Psoas muscle (tissue), 8 donors: ENCODE measurements around the gene PUSL1. TPM values are rescaled to one million over a fixed set of nuclear protein-coding genes. Genes with fewer than 3 reads are reported as not detected.

Source experiments
- ATAC-seq, 4 donors: fragments of 200-7000 bp; cut with Tn5 transposase; one replicate each; pipeline ENCODE4 v1.9.1; 2020; ENCODE audit warnings: moderate library complexity in 3 of 4, mild to moderate bottlenecking in 2 of 4
- DNase-seq, 2 donors: peaks; one replicate each; pipeline ENCODE4 v3.0.0-alpha.2; 2020
- H3K27ac ChIP-seq: fragments of 200-600 bp; one replicate; pipeline ENCODE4 v1.8.0; 2022
- H3K27me3 ChIP-seq, 3 donors: fragments of 200-600 bp in 1 of 3; one replicate each; pipeline versions ENCODE4 v1.6.1 to v1.8.0; 2013 to 2022; ENCODE audit warnings: low read length in 2 of 3, mild to moderate bottlenecking in 2 of 3, moderate library complexity in 1 of 3; ENCODE audit not compliant: insufficient read depth in 3 of 3
- H3K36me3 ChIP-seq, 2 donors: fragments of 200-600 bp in 1 of 2; one replicate each; pipeline versions ENCODE4 v1.6.1 to v1.8.0; 2013 to 2022; ENCODE audit warnings: low read depth in 1 of 2, mild to moderate bottlenecking in 1 of 2, moderate library complexity in 1 of 2; ENCODE audit not compliant: insufficient read depth in 1 of 2
- H3K4me1 ChIP-seq: fragments of 200-600 bp; one replicate; pipeline ENCODE4 v1.8.0; 2022
- H3K4me3 ChIP-seq: fragments of 200-600 bp; one replicate; pipeline ENCODE4 v1.8.0; 2022; ENCODE audit warnings: mild to moderate bottlenecking
- H3K9me3 ChIP-seq: fragments of 200-600 bp; one replicate; pipeline ENCODE4 v1.8.0; 2022
- CTCF ChIP-seq: fragments of 200-600 bp; IDR thresholded peaks from one replicate; pipeline ENCODE4 v1.8.0; 2022; ENCODE audit warnings: antibody characterized with exemption
- WGBS, 3 donors: extraction: QIAGEN DNeasy Blood & Tissue Kit; methylation state at CpG; one replicate each; pipeline versions ENCODE4 v1.1.6 to v1.1.7; 2013; 5-methylcytosine and 5-hydroxymethylcytosine counted together
- intact Hi-C, 2 donors: fragments of 100-400 bp; cut with DNase I; formaldehyde crosslinking; loops; one replicate each; pipeline versions ENCODE4 v1.11.0 to v1.14.2; 2022
- polyA plus RNA-seq, 3 donors: library from polyadenylated mRNA; stranded (reverse); fragments of 200-250 nt; gene quantifications; one replicate each; pipeline ENCODE4 v1.2.3, GENCODE V29; 2013
- total RNA-seq, 4 donors: library from RNA; stranded (reverse); fragmentation: NEBNext Ultra II Directional in 2 of 4; extraction: Animal tissue kit (Norgen Biotek cat#: 25700) in 2 of 4; gene quantifications; one replicate each; pipeline versions ENCODE4 v1.2.1 to v1.2.4, GENCODE V29; 2021 to 2023
- donor health status: healthy with polysubstance abuse.
- donor health status: DM: no; HTN: no; CAD: no; lungs with moderate emphysema.
- donor health status: Bipolar disorder and iron deficiency.
- donor health status: healthy.
- donor health status: DM: yes; HTN: yes; CAD: no.
- donor health status: DM: no; HTN: no; CAD: no.
- donor health status: DM: no; HTN: no; CAD: no.
- donor health status: DM: yes; HTN: yes; CAD: no.

Gene PUSL1
- total and polyA plus RNA-seq, 7 donors: 3.7 to 9.1 (median 7.3) TPM

GRCh38 chr1:1349256-1350012, 41.0 kb downstream of the PUSL1 start, which contains the start of gene DVL1:
TSS of gene DVL1 (minus strand) at chr1:1349418. CDS start at chr1:1349065, 353 bp downstream.
- H3K27ac ChIP-seq: peak within 1 kb of the TSS; percentile 97
- ATAC-seq: peak; percentile 22 to 40 (median 32)
- peaks cover 0 to 4% of the 10 kb centered on the region in 2 donors for H3K36me3 ChIP-seq

GRCh38 chr1:1351511-1352427, 43.4 kb downstream of the PUSL1 start:
- intact Hi-C loops: no loop called here
- peak in 1 of 4 donors; percentile 2 for ATAC-seq

More at GRCh38 chr1:1349256-1350012, 41.0 kb downstream of the PUSL1 start, which contains the start of gene DVL1:
- 0 to 1% (median 1%) methylated on average over 44 to 117 of the region's 122 CpGs for WGBS, 3 donors
- Histone ChIP-seq H3K4me3 (peak within 1 kb of the TSS; percentile 83), H3K4me1 (peaks cover 46% of the 10 kb centered on the region), H3K27me3 (peaks cover 0 to 4% (median 0%) of the 10 kb centered on the region in 3 donors), H3K9me3 (no peaks in the 10 kb centered on the region)
- DNase-seq: peak; percentile 78 to 88
- intact Hi-C loops: loop anchor here in 1 of 2 donors (2.0 to 5.0 kb wide), 3 partner anchors 23 to 77 kb away; partner anchors contain the start of genes ACAP3, PUSL1 and UBE2J2
- peak; percentile 42 for TF ChIP-seq CTCF

GRCh38 chr1:1352786-1353388, 44.5 kb downstream of the PUSL1 start:
- H3K27me3 ChIP-seq: peaks cover 0 to 26% (median 0%) of the 10 kb centered on the region in 3 donors
- intact Hi-C loops: no loop called here

More at GRCh38 chr1:1351511-1352427, 43.4 kb downstream of the PUSL1 start:
- peak; percentile 71 to 81 for DNase-seq
- Histone ChIP-seq H3K4me3 (peak overlapping the region; percentile 25), H3K27me3 (peaks cover 0 to 18% (median 0%) of the 10 kb centered on the region in 3 donors), H3K4me1 (peaks cover 24% of the 10 kb centered on the region), H3K9me3 (no peaks in the 10 kb centered on the region), H3K27ac (peak overlapping the region; percentile 60), H3K36me3 (peaks cover 0 to 4% of the 10 kb centered on the region in 2 donors)
- no peak for TF ChIP-seq CTCF
- 35 to 60% (median 36%) methylated on average over 24 to 29 of the region's 29 CpGs for WGBS, 3 donors

More at GRCh38 chr1:1352786-1353388, 44.5 kb downstream of the PUSL1 start:
- no peak for TF ChIP-seq CTCF
- ATAC-seq (no peak), DNase-seq (no peak)
- Histone ChIP-seq H3K27ac (peak overlapping the region; percentile 55), H3K36me3 (peaks cover 0 to 4% of the 10 kb centered on the region in 2 donors), H3K4me1 (peaks cover 17% of the 10 kb centered on the region), H3K9me3 (no peaks in the 10 kb centered on the region), H3K4me3 (no peak overlapping the region)
- WGBS, 3 donors: 18 to 35% (median 23%) methylated on average over 4 to 5 of the region's 5 CpGs
